ENCODE data around the gene SPATA2L. TPM values are rescaled to one million over a fixed set of nuclear protein-coding genes. Genes with fewer than 3 reads are reported as not detected.

SPATA2L gene
- total and polyA plus RNA-seq, 2 of the 8 experiments (the other 6 are each of a cell fraction or from before 2014, with no cell fraction given): 9.3 to 12.5 TPM

DNA sequence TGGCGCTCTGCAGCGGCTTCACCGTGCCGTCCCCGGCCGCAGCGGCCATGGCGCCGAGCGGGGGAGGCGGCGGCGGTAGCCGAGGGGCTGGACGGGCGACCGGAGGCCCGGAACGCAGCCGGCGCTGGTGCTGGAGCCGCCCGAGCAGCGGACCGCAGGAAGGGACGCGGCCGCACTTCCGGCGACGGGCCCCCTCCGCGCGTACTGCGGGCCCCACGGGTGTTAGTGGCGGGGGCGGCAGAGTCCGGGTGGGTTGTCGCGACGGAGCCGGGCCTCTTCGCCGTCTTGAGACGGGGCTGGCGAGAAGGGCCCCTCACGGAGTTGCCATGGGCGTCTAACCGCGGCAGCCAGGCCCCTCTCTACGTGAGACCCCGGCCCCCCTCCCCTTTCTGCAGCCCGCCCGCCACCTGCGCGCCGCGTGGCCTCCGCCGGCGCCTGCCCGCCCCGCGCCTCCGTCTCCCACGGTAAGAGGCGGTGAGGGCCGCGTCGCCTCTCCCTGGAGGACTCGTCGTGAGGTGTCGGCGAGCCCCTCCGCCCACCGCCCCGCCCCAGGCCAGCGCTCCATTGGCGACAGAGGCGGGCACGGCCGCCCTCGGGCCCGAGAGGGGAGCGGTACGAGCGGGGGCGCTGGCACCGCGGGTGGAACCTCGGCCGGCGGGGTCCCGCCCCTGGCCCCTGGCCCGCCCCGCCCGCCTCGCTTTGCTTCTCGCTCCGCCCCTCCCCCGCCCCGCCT lies 19.5 kb upstream of the SPATA2L start, which contains the start of the genes VPS9D1 and ZNF276 (continued):
- TF ChIP-seq NRF1 (IDR thresholded peaks at IDR 0.05; ENCODE audit: low read depth, low read length) (no peak), POU5F1 (IDR thresholded peaks at IDR 0.05; ENCODE audit: low read depth, low read length) (no peak), RBBP5 (IDR thresholded peaks at IDR 0.05; ENCODE audit: borderline replicate concordance, low read depth, low read length) (peak; percentile 94), TBP (IDR thresholded peaks at IDR 0.05; ENCODE audit: low read depth, low read length) (peak; percentile 19; the same call in 1 of the 2 replicates), BACH1 (IDR thresholded peaks at IDR 0.05; ENCODE audit: low read length) (peak; percentile 89), SIRT6 (IDR thresholded peaks at IDR 0.05; ENCODE audit: low read length) (no peak), SP2 (IDR thresholded peaks at IDR 0.05; ENCODE audit: low read length) (no peak), YY1 (IDR thresholded peaks at IDR 0.05; ENCODE audit: low read depth, low read length) (peak; percentile 78), CHD2 (IDR thresholded peaks at IDR 0.05; ENCODE audit: low read length) (no peak), RXRA (IDR thresholded peaks at IDR 0.05; ENCODE audit: insufficient read depth, low read depth, low read length) (no peak), SUZ12 (IDR thresholded peaks at IDR 0.05; ENCODE audit: low read length) (no peak), GABPA (IDR thresholded peaks at IDR 0.05; ENCODE audit: borderline replicate concordance, insufficient read depth, low read length) (peak; percentile 99), ASH2L (IDR thresholded peaks at IDR 0.05; ENCODE audit: low read length) (peak; percentile 90), TAF7 (optimal IDR thresholded peaks at IDR 0.05; ENCODE audit: borderline replicate concordance, low read depth, low read length) (peak; percentile 52), BRCA1 (IDR thresholded peaks at IDR 0.05; ENCODE audit: low read depth, low read length) (no peak), SRF (IDR thresholded peaks at IDR 0.05; ENCODE audit: low read depth, low read length) (peak; percentile 52; the same call in 1 of the 2 replicates), PHF8 (conservative IDR thresholded peaks at IDR 0.05; ENCODE audit: low read depth, low read length) (peak; percentile 53), RAD21 (IDR thresholded peaks at IDR 0.05 in 1 of 2, conservative IDR thresholded peaks at IDR 0.05 in 1 of 2; ENCODE audit: low read depth in 2 of 2, low read length in 2 of 2) (no peak), POLR2AphosphoS5 (IDR thresholded peaks at IDR 0.05; ENCODE audit: low read depth, low read length) (no peak; the same call in 1 of the 2 replicates), SP1 (IDR thresholded peaks at IDR 0.05; ENCODE audit: low read depth, low read length) (no peak), KDM1A (IDR thresholded peaks at IDR 0.05; ENCODE audit: borderline replicate concordance, low read length) (no peak), MAX (IDR thresholded peaks at IDR 0.05) (peak; percentile 76), POLR2A (IDR thresholded peaks at IDR 0.05; ENCODE audit: control extremely low read depth in 1 of 2, low read depth in 2 of 2, low read length in 2 of 2) (peak in 1 of 2 experiments; percentile 67; a peak in 2 of 3 replicates), MAFK (IDR thresholded peaks at IDR 0.05; ENCODE audit: low read depth, low read length) (no peak), CHD1 (IDR thresholded peaks at IDR 0.05; ENCODE audit: low read depth, low read length) (no peak)
- TF ChIP-seq, protein P1, sequence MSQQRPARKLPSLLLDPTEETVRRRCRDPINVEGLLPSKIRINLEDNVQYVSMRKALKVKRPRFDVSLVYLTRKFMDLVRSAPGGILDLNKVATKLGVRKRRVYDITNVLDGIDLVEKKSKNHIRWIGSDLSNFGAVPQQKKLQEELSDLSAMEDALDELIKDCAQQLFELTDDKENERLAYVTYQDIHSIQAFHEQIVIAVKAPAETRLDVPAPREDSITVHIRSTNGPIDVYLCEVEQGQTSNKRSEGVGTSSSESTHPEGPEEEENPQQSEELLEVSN (IDR thresholded peaks at IDR 0.05): peak; percentile 56

Data from H1 (cell line).